GM19452 (cell line): Measurements from ENCODE around the gene INAFM2.

Experiments used
- ATAC-seq: cut with Tn5 transposase; IDR thresholded peaks from one replicate; pipeline ENCODE4 v1.9.1; 2021; ENCODE audit not compliant: unreplicated experiment

Gene INAFM2

DNA sequence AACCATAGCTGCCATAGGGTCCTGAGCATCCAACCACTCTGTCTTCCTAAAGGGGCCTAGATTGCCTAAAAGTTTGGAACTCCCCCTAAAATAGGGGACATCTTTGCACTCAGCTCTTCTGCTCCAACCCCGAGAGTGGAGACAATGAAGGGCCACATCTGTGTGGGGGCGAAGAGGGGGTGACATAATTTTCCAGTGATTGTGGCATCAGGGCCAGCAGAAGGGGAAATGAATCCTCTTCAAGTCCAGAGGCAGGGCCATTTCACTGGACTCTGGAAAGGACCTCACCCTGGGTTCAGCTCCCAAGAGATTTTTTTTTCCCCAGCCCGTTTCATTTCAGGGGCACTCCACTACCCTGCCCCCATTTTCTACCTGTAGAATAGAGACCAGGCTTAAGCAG is 36.0 kb upstream of the INAFM2 start:
- ATAC-seq = no peak

DNA sequence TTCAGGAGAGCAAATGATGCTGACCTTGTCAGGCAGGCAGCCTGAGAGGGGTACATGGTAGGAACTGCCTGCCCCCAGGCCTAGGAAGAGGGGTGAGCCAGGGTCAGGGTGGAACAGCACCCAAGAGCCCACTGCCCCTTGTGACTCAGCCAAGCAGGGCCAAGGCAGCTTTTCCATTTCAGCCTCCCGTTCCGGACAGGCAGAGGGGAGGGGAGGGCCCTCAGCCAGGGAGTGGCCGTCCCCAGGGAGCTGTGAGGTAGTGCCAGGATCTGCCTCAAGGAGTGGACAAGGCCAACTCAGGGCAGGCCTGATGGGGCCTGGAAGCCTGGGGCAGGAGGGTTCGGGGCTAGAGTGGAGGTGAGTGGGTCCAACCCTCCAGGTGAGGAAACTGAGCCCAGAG is 35.5 kb upstream of the INAFM2 start:
- no peak for ATAC-seq

DNA sequence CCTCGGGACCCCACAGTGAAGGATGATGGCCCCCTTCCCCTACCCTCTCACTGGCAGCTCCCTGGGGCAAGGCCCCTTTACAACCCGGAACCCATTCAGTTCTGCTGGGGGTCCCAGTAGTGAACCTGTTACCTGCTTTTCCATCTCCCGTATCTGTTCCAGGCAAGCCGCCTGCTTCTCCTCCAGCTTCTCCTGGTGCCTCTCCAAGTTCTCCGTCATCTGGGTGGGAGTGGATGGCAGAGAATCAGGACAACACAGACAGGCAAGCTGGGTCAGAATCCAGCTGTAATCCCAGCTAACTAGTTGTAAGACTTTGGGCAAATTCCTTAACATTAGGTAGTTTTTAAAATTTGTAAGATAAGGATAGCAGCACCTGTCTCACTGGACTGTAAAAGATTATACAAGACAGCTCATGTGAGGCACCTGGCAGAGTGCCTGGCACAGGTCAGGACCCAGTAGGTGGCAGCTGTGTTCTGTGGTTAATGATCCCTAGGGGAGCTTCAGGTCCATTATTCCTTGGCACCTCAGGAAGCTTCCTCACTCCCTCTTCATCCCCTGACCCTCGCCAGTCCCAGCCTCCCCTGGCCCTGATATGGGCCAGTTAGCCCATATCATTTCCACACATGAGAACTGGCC is 34.2 kb upstream of the INAFM2 start:
- ATAC-seq = no peak

DNA sequence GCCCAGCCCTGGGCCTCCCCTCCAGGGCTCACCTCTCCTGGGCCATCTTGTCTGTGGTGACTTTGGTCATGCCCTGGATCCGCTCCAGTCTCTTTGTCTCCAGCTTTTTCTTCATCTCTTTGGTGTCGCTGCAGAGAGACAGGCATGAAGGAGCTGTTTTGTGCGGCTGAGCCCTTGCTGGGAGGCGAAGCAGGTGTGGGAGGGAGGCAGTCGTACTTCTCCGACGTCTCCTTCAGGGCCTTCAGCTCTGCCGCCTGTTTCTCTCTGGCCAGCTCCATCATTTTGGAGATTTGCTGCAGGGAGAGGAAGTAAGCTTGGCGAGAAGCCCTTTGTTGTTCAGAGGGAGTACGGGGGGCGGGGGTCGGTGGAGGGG is 33.0 kb upstream of the INAFM2 start:
- no peak for ATAC-seq

DNA sequence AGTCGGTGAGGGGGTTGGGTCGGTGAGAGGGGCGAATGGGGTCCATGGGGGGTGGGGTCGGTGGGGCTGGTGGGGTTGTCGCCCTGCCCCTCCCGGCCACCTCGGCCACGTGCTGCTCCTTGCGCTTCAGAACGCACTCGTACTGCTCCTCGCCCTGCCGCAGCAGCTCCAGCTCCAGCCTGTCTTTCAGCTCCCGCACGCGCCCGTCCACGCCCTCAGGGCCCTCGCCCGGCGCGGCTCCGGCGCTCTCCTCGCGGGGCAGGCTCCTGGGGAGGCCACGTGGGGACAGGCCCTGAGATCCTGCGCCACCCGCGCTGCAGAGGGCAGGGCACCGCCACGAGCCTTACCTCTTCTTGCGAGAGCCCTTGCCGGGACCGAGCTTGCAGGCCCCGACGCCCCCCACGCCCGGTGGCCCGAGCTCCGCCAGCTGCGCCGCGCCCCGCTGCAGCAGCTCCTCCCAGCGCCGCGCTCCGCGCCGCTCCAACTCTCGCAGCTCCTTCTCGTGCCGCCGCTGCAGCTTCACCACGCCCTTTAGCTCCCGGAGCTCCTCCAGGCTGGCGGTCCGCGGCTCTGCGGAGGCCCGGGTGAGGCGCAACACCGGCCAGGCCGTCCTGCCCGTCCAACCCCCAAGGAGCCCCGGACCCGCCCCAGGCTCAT is 32.4 kb upstream of the INAFM2 start:
- no peak for ATAC-seq

DNA sequence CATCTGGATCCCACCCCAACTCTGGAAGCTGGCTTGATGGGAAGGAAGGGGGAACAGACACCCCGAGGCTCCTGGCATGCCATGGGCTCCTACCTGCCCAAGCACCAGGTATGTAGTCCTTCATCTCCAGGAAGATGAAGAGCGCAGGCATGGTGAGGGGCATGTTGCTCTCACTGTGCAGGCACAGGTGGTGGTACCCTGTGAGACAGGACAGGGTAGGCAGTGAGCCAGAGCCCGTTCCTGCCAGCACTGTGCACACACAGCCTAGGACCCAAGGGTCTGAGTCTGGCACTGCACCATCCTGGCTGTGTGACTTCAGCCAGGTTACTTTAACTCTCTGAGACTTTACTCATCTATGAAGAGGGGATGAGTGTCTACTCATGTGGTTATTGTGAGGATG is 31.2 kb upstream of the INAFM2 start:
- ATAC-seq = no peak

DNA sequence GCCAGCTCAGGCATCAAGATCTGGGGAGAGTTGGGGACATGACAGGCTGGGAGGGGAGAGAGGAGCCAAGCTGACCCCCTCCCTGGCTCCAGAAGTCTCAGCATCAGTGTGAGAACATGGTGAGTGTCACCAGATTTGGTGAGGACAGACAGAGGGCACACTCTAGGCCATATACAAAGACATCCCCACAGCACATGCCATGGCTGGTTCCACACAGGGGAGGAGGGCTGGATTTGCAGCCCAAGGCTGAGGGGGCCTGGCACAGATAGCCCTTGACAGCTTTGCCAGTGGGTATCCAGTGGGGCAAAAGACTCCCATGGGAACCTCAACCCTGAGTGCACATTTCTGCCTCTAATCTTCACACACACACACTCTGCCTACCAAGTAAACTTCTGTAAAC is 30.5 kb upstream of the INAFM2 start:
- no peak for ATAC-seq

DNA sequence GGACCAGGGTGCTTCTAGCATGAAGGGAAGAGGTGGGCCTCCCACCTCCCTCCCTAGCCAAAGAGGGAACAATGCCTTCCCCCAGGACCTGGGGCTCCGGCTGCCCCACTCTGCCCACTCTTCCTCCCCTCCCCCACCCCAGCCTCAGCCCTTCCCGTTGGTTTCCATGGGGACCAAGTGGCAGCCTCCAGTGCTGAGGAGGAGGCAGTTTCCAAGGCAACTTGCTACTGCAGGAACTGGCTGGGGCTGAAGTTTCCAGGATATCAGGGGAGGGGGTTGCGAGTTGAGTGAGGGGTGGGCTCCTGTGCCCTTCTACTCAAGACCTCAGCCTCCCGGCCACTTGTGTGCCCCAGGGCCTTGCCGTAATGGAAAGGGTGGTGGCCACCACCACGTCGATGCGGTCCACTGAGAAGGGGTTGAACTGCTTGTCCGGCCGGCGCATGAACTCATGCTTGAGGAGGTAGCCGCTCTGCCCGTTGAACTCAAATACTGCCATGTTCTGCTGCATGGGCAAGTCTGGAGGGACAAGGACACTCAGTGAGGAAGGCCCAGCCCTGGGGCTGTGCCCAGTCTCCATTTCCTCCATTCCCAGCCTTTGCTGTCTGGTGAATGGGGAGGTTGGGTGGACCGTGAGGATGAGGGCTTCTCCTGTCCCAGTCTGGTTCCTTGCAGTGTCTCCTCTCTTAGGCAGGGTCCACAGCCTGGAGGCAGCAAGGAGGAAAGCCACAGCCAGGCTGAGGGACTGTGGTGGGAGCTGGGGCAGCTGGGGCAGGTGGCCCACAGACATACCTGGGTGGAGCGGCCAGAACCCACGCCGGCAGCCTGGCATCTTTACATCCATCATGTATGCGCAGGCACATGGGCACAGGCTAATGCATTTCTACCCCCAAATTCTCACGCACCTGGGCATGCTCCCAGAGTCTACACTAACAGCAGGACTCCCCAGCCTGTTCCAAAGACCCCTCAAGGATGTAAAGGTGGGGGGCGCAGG is 29.3 kb upstream of the INAFM2 start:
- no peak for ATAC-seq

DNA sequence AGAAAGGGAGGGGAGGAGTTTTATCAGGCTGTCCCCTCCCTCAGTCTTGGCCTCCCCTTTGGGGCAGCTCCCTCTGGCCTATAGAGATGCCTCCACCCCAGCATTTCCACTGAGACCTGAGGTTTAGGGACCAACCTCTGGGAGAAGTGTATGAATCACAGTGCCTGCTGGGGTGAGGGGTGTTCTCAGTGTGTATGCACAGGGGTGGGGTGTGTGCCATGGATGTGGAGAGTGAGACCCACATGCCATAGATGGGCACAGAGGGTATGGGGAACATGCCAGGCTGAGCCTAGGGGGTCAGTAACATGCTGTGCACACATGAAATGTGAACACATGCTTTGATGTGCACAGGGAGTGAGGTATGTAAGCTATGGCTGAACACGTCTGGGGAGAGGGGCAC is 28.2 kb upstream of the INAFM2 start:
- ATAC-seq = no peak

DNA sequence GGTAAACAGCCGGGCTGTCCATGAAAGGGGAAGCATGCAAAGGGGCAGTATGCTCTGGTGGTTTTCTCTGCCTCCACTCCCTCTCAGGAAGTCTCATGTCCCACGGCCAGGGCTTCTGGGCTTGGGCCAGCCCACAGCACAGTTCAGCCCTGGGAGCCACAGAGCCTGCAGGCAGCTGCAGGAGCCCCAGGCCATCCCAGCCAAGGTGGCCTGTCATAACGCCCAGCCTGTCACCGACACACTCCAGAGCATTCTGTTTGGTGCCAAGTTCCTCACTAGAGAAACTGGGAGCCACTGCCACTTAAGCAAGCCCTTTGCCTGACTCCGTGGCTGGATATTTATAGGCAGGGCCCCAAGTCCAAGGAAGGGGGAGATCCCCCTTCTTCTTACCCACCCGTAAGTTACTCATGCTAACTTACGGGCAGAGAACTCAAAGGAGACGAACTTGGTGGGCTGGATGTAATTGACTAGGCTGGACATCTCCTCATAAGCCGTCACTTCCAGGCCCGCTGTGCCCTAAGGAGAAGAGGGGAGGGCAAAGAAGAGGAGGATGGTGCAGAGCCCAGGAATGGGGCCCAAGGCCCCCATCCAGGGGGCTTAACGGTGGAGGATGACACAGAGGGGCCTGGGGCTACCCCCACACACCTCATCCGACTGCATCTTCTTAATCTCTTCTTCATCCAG is 27.5 kb upstream of the INAFM2 start:
- no peak for ATAC-seq

DNA sequence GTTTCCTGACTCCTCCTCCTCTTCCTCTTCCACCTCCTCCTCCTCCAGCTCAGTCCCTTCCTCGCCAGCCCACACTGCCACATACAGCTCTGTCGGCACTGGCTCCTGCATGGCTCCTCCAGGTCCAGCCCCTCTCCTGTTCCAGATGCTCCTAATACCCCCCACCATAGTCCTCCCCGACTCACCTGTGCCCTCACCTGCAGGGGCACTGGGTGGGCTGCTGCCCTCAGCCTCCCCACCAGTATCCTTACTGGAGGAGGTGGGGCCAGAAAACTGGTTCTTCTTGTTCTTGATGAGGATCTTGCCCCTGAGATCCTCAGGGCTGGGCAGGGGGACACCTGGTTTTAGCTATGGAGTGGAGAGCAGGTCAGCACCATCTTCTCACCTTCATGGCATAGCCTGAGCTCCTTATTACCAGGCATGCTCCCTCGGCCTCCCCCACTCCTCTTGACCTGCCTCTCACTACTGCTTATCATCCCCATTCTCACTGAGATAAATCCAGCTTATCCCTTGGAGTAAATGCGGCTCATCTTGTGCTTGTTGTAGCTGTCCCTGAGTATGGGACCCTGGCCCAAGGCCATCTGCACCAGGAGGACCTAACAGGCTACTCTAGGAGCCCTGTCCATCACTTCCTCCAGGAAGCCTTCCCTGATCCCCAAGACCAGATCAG is 26.8 kb upstream of the INAFM2 start:
- no peak for ATAC-seq

DNA sequence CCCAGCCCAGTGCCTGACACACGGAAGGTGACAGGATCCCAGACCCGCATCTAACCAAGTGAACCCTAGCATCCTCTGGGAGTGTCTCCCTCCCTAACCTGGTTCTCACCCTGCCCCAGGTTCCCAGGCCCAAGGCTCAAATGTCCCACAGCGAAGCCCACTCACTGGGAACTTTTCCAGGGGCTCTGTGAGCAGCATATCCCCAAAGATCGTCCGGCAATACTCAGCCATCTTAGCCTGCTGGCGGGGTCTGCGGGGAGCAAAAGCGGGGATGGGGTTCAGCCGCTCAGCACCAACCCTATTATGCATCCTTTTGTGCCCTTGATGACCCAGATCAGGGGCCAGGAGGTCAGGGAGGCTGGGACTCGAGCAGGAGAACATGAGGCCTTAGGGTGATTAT is 26.1 kb upstream of the INAFM2 start:
- ATAC-seq = no peak

DNA sequence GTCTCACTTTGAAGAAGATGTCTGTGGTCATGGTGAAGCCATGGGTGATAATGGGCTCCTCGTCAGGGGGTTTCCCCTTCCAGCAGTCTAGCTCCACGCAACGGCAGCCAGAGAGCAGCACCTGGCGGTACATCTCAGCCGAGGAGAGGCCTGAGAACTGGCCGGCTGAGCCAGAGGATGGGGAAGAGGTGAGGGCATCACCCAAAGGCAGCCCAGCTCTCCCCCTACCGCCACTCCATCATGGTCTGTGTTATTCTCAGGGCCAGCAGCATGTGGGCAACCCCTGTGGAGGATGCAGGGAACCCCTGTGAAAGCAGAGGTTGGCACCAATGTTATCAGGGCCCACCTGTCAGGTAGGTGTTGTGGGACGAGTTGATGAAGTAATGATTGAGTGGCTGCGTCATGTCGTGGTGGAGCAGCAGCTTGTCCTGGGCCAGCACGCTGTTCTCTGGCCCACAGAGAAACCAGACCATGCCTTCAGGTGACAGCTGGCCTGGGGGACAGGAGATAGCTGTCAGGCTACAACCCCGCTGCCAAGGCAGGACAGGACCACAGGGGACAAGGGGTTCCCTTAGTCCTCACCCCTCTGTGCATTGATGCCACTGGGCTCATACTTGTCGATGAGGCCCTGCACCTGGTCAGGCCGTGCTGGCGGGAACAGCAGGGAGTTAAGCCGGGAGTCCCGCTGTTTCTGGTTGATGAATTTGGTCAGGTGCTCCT is 25.1 kb upstream of the INAFM2 start:
- ATAC-seq = no peak

DNA sequence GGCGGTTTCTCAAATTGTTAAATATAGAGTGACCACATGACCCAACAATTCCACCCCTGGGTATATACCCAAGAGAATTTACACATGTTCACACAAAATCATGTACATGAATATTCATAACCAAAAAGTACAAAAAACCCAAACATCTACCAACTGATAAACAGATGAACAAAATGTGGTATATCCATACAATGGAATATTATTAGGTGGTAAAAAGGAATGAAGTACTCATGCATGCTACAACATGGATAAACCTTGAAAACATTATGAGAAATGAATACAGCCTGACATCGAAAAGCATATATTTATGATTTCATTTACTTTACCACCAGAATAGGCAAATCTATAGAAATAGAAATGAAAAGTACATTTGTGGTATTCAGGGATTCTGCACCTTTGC is 23.1 kb upstream of the INAFM2 start:
- ATAC-seq = no peak

DNA sequence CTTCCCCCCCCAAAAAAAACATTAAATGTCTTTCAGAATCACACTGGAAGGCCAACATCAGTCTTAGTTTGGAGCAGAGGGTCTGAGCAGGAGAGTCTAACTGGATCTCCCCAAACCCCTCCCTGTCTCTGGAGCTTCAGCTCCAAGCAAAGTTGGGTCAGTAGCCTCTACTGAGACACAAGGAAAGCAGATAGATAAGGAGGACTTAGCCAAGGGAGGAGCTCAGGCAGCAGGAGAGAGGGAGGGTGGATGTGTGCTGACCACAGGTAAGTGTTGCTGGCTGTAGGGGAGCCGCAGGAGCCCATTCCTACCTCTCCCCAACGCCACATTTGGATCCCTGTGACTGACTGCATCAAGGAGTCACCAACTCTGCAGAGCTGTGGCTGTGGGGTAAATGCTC is 22.7 kb upstream of the INAFM2 start:
- no peak for ATAC-seq

DNA sequence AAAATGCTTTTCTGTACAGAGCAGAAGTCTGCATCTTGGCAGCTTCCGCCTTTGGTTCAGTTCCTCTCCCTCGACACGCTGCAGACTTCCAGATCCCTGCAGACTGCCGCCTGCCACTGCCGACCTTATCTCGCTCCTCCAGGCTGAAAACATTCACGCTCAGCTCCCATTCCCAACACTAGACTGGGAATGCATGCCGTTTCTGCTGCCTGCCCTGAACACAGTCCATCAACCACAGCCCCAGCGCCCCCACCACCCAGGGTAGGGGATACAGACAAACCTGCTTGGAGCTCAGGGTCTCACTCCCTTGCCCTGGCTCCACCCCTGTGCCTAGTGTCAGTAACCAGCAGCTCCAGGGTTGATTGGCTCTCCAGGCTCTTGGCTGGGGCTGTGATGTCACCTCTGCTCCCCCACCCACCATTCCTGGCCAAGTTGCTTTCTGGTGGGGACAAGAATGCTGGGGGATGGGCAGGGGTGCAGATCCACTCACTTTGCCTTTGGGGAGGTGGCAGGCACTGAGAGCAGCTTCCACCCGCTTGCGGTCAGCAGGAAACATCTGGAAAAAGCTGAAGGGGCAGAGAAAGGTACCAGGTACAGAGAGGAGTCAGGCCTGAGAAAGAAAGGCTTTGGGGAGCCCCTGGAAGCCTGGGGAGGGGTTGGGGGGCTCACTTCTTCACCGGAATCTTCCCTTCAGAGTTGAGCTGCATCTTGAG is 21.9 kb upstream of the INAFM2 start:
- ATAC-seq = no peak

DNA sequence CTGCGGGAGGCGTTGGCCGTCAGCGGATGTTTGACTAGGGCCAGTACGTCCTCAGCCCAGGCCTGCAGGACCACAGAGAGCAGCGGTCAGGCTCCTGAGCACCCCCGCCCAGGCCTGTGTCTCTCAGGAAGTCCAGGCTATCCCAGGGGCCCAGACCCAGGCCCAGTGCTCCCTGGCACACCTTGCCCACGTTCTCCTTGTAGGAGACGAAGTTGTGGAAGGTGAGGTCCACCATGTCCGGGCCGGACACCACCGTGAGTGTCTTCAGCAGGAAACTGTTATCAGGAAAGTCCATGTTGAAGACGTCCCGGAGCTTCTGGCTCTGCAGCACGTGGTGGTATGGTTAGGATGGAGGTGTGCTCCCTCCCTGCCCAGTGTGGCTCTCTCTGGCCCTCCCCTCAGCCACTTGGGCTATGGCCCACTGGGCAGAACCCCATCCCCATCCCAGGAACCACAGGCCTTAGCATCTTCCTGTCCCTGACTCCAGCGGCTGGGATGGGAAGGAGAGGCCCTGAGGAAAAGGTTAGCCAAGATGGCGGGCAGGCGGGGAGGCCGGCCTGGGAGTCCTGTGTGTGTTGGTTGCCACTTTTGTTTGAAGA is 21.1 kb upstream of the INAFM2 start:
- ATAC-seq = no peak

DNA sequence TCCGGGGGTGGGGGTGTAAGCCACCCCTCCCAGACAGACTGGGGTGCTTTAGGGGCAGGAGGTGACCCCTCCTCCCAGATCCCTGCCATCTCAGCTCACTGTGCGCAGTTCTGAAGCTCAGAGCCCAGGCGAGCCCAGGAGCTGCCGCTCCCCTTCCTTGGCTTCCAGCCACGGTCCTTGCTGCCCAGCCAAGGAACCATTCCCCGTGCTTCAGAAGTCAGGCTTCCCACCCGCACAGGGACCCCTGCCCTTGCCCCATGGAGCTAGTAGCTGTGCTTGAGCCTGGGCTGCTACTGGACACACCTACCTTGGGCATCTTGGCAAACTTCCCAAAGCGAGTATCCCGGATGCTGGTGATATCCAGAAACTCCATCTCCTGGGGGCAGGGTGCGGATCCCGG is 20.5 kb upstream of the INAFM2 start:
- no peak for ATAC-seq

DNA sequence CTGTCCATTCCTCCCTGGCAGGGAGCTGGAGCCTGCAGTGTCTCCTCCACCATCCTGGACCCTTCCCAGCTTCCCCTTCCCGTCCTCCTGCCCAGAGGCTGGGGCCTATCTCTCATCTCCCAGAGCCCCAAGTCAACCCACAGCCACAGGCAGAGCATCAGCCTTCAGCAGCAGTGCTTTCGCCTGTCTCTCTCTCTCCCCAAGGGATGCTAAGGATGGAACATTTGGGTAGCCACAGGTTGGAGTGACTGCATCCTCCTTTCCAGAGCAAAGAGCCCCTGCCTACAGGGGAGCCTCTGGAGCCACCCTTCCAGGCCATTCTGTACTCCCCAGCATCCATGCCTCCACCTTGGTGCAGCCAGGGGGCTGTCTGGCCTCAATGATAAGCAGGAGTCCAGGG is 19.9 kb upstream of the INAFM2 start:
- no peak for ATAC-seq
